Left ventricle myocardium superior (tissue), 1 donor: ENCODE data around the gene DDA1. TPM values are rescaled to one million over a fixed set of nuclear protein-coding genes. Genes with fewer than 3 reads are reported as not detected.
"Not testable (repeated sequence)": the region's sequence is repeated elsewhere in the genome, so short reads cannot be mapped to it uniquely, and the experiment has no call there.

Experiments used
- ATAC-seq: fragments of 200-7000 bp; cut with Tn5 transposase; one replicate; pipeline ENCODE4 v1.9.1; 2020; ENCODE audit warnings: mild to moderate bottlenecking, moderate library complexity
- DNase-seq: peaks from one replicate; pipeline ENCODE4 v3.0.0-alpha.2; 2020
- intact Hi-C: fragments of 100-400 bp; cut with micrococcal nuclease; formaldehyde crosslinking; loops from one replicate; pipeline ENCODE4 v1.11.0; 2022
- total RNA-seq: library from RNA; stranded (reverse); fragmentation: NEBNext Ultra II Directional; extraction: Animal tissue kit (Norgen Biotek cat#: 25700); gene quantifications from one replicate; pipeline ENCODE4 v1.2.1, GENCODE V29; 2021
- donor health status: DM: no; HTN: yes; CAD: no; lungs with severe emphysema.

Gene DDA1
- total RNA-seq, 1 donor from 2014 or later, result 31.9 TPM

- DNase-seq (no peak), ATAC-seq (no peak)
- intact Hi-C loops, result loop anchor here (5.0 kb wide), 1 partner anchor 218 kb away; no protein-coding TSS in a partner anchor
Measured at GRCh38 chr19:17285415-17286135, 23.8 kb upstream of the DDA1 start.

GRCh38 chr19:17286263-17286662 is 23.1 kb upstream of the DDA1 start:
- intact Hi-C loops, result loop anchor here (5.0 kb wide), 1 partner anchor 219 kb away; no protein-coding TSS in a partner anchor
- DNase-seq (no peak), ATAC-seq (no peak)

DNA sequence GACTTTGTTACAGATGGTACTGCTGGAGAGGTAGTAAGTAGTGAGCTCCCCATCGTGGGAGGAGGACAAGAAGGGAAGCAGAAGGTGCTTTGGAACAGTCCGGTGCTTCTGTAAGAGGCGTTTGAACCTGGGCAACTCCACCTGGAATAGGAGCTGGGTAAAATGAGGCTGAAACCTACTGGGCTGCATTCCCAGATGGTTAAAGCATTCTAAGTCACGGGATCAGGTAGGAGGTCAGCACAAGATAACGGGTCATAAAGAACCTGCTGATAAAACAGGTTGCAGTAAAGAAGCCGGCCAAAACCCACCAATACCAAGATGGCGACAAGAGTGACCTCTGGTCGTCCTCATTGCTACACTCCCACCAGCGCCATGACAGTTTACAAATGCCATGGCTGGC is 22.6 kb upstream of the DDA1 start:
- DNase-seq (no peak), ATAC-seq (no peak)
- intact Hi-C loops, result loop anchor here (5.0 kb wide), 1 partner anchor 219 kb away; no protein-coding TSS in a partner anchor

- intact Hi-C loops, result loop anchor here (5.0 kb wide), 1 partner anchor 222 kb away; no protein-coding TSS in a partner anchor
- DNase-seq, result peak; percentile 84
- peak; percentile 49 for ATAC-seq
Measured at GRCh38 chr19:17289489-17289888, 19.9 kb upstream of the DDA1 start.

GRCh38 chr19:17292301-17293074 is 16.9 kb upstream of the DDA1 start:
- DNase-seq, result peak; percentile 84
- peak; percentile 93 for ATAC-seq
- intact Hi-C loops, result no loop called here

DNA sequence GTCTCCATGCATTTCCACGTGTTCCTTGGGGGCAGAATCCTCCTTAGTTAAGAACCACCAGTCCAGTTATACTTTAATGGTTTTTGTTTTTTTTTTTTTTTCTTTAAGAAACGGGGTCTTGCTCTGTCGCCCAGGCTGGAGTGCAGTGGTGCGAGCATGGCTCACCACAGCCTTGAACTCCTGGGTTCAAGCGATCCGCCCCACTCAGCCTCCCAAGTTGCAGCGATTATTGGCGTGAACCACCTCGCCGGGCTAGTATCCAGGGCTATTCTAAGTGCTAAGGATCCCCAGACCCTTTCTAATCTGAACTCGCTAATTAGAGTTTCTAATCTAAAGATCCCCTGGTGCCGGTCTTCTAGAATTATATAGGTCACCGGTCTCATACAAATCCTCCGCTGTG is 15.8 kb upstream of the DDA1 start:
- intact Hi-C loops, result no loop called here
- DNase-seq, result no peak

GRCh38 chr19:17294051-17294891 is 15.1 kb upstream of the DDA1 start:
- peak; percentile 60 for DNase-seq
- intact Hi-C loops, result no loop called here
- no peak for ATAC-seq

More for the DNA sequence above, 15.8 kb upstream of the DDA1 start:
- no peak for ATAC-seq

DNA sequence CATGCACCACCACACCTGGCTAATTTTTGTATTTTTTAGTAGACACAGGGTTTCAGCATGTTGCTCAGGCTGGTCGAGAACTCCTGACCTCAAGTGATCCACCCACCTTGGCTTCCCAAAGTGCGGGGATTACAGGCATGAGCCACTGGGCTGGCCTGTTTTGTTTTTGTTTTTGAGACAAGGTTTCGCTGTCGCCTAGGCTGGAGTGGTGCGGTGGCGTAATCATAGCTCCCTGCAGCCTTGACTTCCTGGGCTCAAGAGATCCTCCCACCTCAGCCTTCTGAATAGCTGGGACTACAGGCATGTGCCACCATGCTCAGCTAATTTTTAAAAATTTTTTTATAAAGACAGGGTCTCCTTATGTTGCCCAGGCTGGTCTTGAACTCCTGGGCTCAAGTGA is 13.8 kb upstream of the DDA1 start:
- ATAC-seq, DNase-seq, intact Hi-C loops: not testable (repeated sequence)

- no peak for DNase-seq
- ATAC-seq, result no peak
- intact Hi-C loops, result no loop called here
Measured at GRCh38 chr19:17296273-17296672, 13.1 kb upstream of the DDA1 start.

DNA sequence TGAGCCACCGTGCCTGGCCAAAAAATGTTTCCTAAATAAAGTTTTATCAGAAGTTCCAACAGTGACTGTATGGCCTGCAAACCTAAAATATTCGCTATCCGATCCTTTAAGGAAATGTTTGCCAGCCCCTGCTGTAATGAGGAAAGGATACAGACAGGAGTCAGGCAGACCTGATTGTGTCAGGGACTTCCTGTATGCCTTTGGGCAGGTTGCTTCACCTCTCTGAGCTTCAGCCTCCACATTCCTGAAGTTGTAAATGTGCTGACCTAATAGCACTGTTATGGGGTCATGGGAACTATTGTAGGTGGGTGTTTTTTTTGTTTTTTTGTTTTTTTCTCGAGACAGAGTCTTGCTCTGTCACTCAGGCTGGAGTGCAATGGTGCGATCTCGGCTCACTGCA is 12.4 kb upstream of the DDA1 start:
- intact Hi-C loops, result no loop called here
- no peak for DNase-seq
- ATAC-seq, result no peak

DNA sequence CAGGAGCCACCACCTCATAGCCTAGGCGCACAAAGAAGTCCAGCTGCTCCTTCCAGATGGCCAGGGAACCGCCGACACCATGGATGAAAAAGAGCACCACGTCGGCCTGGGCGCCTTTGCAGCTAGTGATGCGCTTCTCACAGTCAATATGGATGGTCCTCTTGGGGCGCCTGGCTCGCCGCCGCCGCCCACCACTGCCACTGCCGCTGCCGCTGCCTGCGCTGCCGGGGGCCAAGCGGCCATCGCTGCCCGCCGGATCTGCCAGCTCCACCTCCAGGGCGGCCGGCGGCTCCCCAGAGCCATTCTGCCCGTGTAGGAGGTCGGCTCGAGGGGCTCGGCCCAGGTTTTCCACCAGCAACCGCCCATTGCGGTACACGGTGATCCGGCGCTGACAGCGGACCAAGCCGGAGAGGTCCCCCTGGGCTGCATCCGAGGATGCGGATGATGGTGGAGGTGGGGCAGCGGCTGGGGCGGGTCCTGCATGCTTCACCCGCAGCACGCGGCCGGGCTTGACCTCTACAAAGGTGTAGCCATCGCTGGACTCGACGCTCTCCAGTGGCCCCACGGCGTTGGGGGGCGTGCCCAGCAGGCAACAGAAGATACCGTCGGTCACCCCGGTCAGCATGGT is 8.3 kb upstream of the DDA1 start:
- DNase-seq, result peak; percentile 37
- no peak for ATAC-seq
- intact Hi-C loops, result no loop called here

- intact Hi-C loops, result no loop called here
- ATAC-seq (no peak), DNase-seq (peak; percentile 50)
Measured at GRCh38 chr19:17302391-17303166, 6.8 kb upstream of the DDA1 start.

- DNase-seq (peak; percentile 97), ATAC-seq (peak; percentile 78)
- intact Hi-C loops, result no loop called here
Measured at GRCh38 chr19:17303167-17303939, 6.0 kb upstream of the DDA1 start, which contains the start of gene ABHD8. Gene ABHD8 (minus strand): TSS chr19:17303425. CDS start chr19:17301616, 1,809 bp downstream.

DNA sequence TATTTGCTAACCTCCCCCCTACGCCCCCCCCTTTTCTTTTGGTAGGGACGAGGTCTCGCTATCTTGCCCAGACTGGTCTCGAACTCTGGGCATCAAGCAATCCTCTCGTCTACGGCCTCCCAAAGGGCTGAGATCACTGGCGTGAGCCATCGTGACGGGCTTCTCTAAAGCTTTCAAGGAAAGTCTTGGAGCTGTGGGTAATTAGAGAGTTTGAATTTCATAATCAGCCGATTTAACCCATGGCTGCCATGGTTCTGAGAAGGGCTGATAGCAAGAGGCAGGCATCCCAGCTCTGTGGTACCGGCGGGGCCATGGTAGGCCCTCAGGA is 5.5 kb upstream of the DDA1 start:
- DNase-seq (peak; percentile 21), ATAC-seq (no peak)
- intact Hi-C loops, result no loop called here

DNA sequence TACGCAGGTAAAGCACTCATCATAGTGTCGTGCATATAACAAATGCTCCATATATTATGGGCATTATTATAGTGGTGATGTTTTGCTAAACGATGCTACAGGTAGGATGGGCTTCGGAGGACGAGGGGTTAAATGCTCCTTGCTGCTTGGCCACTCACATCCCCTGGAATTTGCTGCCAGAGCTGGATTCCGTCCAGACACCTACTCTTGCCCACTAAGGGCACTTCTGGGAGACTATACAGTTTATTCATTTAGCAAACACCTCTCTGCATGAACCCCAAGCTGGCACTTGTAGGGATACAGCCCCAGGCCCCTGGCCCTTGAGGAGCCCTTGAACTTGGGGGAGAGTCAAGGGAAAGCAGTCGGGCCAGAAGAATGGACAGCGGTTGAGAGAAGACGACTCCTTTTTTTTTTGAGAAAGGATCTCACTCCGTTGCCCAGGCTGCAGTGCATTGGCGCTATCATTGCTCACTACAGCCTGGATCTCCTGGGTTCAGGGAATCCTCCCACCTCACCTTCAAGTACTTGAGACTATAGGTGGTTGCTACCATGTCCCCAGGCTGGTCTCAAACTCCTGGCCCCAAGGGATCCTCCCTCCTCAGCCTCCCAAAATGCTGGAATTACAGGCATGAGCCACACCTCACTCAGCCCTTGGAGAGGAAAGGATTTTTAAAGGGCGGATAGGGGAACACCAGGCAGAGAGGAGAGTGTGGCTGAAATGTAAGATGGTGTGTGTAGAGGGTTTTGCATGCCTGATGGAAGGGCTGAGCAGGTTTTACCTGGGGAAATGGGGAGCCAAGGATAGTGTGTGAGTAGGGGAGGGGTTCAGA is 4.8 kb upstream of the DDA1 start:
- intact Hi-C loops, result no loop called here
- no peak for ATAC-seq
- DNase-seq, result peak; percentile 30

GRCh38 chr19:17305216-17305516 is 4.2 kb upstream of the DDA1 start:
- ATAC-seq, result no peak
- intact Hi-C loops, result no loop called here

More at GRCh38 chr19:17305216-17305516, 4.2 kb upstream of the DDA1 start:
- no peak for DNase-seq
